Cardiac fibroblast (primary cell): ENCODE results near the gene VANGL1.

Source experiments
- DNase-seq, 2 donors: peaks; one replicate each; pipeline versions ENCODE4 v3.0.0 to v3.0.0-alpha.2; 2010; ENCODE audit warnings: low read depth in 2 of 2
- H3K4me3 ChIP-seq, 2 donors: replicated peaks in 1 of 2; 1 replicate in 1 of 2; 2 replicates in 1 of 2; pipeline ENCODE4 v1.5.1; 2011; ENCODE audit warnings: low read depth in 2 of 2, low read length in 2 of 2, mild to moderate bottlenecking in 2 of 2, moderate library complexity in 1 of 2
- CTCF ChIP-seq: IDR thresholded peaks from one replicate; pipeline ENCODE4 v1.5.1; 2011; ENCODE audit warnings: low read depth, mild to moderate bottlenecking, low read length, inconsistent platforms

Gene VANGL1

GRCh38 chr1:115727706-115728249 lies 86.0 kb downstream of the VANGL1 start:
- no peak for TF ChIP-seq CTCF
- DNase-seq = peak; percentile 90 to 94
- H3K4me3 ChIP-seq = no peak overlapping the region

DNA sequence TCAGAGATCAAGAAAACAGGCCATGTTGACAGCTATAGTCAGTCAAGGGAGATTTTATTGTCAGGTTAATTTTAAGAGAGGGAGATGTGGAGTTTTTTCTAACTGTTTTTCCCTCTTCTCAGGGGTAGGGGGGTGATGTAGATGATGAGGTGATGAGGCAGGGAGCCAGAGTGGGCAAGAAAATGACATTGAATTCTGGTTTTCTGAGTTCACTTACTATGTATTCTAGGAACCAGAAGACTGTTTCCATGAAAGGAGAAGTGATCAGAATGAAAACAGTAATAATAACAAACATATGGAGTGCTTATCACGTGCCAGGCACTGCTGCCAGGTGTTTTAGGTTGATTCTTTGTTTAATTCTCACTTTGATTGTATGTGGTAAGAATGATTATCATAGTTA lies 86.6 kb downstream of the VANGL1 start:
- DNase-seq = no peak
- no peak for TF ChIP-seq CTCF
- no peak overlapping the region for H3K4me3 ChIP-seq

DNA sequence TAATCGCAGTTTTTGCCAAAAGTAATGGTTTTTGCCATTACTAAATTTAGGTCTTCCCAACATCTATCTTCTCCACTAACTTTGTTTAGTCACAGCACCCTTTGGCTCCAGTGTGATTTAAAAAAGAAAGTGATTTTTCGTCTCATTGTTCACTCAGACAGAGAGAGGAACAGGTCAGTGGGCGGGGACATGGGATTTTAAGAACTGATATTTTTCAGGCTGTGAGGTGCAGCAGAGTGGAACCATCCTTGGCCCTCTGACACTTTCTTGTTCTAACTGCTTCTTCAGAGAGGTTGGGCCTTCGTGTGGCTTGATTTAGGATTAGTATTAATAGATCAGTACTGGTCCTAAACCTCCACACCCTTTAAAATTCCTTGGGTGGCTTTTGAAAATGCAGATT lies 88.0 kb downstream of the VANGL1 start:
- DNase-seq = no peak
- no peak overlapping the region for H3K4me3 ChIP-seq
- TF ChIP-seq CTCF = no peak

GRCh38 chr1:115732316-115732715 lies 90.5 kb downstream of the VANGL1 start:
- DNase-seq = no peak
- no peak for TF ChIP-seq CTCF
- no peak overlapping the region for H3K4me3 ChIP-seq

DNA sequence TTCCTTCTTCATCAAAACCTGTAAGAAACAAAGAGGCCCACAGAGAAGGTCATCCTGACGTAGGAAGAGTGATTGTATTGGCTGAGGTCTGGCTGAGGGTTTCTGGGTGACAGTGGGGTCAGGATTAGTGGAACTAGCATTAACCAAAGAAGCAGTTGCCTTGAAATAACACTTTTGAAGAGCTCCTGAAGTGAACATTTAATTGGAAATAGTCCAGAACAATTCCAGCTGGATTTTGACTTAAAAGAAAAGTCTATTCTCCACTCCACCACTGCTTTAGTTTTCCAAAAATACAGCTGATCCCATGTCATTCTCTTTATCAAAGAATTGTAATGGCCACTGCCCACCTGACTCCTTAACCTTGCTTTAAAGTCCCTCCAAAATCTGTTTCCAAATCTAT lies 99.0 kb downstream of the VANGL1 start:
- no peak overlapping the region for H3K4me3 ChIP-seq
- no peak for DNase-seq
- TF ChIP-seq CTCF = no peak

DNA sequence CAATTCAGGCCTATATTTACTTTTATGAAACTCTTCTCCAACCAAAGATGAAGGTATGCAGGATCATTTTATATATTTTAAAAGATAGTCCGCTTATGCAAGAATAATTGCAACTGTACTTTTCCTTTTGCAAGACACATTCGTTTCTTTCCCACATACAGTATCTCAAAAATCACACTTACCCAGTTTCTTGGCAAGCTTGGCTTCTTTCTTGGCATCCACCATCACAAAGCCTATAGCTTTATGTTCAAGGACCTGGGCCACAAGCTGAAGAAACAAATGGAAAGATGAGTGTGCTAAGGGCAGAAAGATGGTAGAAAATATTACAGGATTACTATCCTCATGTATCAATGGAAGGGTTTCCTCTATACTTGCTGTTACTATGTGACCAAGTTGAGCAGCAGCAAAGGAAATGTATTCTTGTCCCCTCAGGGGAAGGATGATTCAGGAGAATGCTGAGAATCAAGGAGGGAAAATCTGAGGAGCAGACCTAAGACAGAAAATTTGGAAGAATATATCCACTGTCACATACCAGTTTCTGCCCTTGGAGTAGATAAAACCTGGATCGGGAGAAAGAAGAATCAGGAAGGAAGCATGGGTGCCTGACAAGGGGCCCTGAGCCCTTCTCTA lies 103.0 kb downstream of the VANGL1 start:
- H3K4me3 ChIP-seq = no peak overlapping the region
- TF ChIP-seq CTCF = no peak
- DNase-seq = no peak

GRCh38 chr1:115746021-115746690 lies 104.4 kb downstream of the VANGL1 start:
- no peak for TF ChIP-seq CTCF
- DNase-seq = no peak
- H3K4me3 ChIP-seq = no peak overlapping the region
